OCI-LY3 (cell line): ENCODE measurements around the gene HUNK.

Experiments
- H2AFZ ChIP-seq: fragments of 200-600, 300-600 bp; shearing (Covaris generic); 2 replicates; pipeline ENCODE4 v1.6.0; 2014; ENCODE audit warnings: antibody characterized with exemption, low read depth, low read length
- H3K27ac ChIP-seq: fragments of 200-600, 300-600 bp; sonication (generic); 2 replicates; pipeline ENCODE4 v1.5.1; 2014; ENCODE audit warnings: mild to moderate bottlenecking, low read length, moderate library complexity, mixed read lengths
- H3K27me3 ChIP-seq: fragments of 200-600, 300-600 bp; sonication (generic); 2 replicates; pipeline ENCODE4 v1.6.1; 2014; ENCODE audit warnings: low read depth, low read length, mixed read lengths
- H3K36me3 ChIP-seq: fragments of 200-600, 300-600 bp; sonication (generic); replicated peaks from 2 replicates; pipeline ENCODE3; 2014; ENCODE audit warnings: low read depth, low read length, mixed read lengths
- H3K4me1 ChIP-seq: fragments of 300-600, 200-600 bp; sonication (generic); 2 replicates; pipeline ENCODE4 v1.6.1; 2014; ENCODE audit warnings: low read length, mixed read lengths
- H3K4me2 ChIP-seq: fragments of 200-600, 300-600 bp; sonication (generic); 2 replicates; pipeline ENCODE4 v1.6.1; 2014; ENCODE audit warnings: low read length, mixed read lengths
- H3K4me3 ChIP-seq: fragments of 300-600, 200-600 bp; sonication (generic); 2 replicates; pipeline ENCODE4 v1.5.1; 2014; ENCODE audit warnings: antibody characterized with exemption, mild to moderate bottlenecking, low read length, moderate library complexity
- H3K79me2 ChIP-seq: fragments of 300-600, 200-600 bp; shearing (Covaris generic); 2 replicates; pipeline ENCODE4 v1.6.1; 2014; ENCODE audit warnings: mild to moderate bottlenecking, low read length, mixed read lengths
- H3K9ac ChIP-seq: fragments of 300-600, 200-600 bp; shearing (Covaris generic); 2 replicates; pipeline ENCODE4 v1.6.0; 2014; ENCODE audit warnings: mild to moderate bottlenecking, low read length, moderate library complexity
- H3K9me3 ChIP-seq: fragments of 200-600, 300-600 bp; shearing (Covaris generic); 2 replicates; pipeline ENCODE4 v1.6.1; 2014; ENCODE audit warnings: low read length, mixed read lengths; ENCODE audit not compliant: insufficient read depth
- H4K20me1 ChIP-seq: fragments of 200-600, 300-600 bp; sonication (generic); 2 replicates; pipeline ENCODE4 v1.6.1; 2016; ENCODE audit warnings: low read length, mixed read lengths; ENCODE audit not compliant: insufficient read depth
- EZH2phosphoT487 ChIP-seq: fragments of 200-600 bp; shearing (Covaris generic); IDR thresholded peaks from 2 replicates; pipeline ENCODE4 v1.6.1; 2018; ENCODE audit warnings: antibody characterized with exemption, mixed run types, low read depth
- TF ChIP-seq, protein P1 (sequence below): fragments of 200-600, 300-600 bp; sonication (generic); IDR thresholded peaks from 2 replicates; pipeline ENCODE4 v1.5.1; 2014; ENCODE audit warnings: antibody characterized with exemption, low read length, low read depth

The HUNK gene

DNA sequence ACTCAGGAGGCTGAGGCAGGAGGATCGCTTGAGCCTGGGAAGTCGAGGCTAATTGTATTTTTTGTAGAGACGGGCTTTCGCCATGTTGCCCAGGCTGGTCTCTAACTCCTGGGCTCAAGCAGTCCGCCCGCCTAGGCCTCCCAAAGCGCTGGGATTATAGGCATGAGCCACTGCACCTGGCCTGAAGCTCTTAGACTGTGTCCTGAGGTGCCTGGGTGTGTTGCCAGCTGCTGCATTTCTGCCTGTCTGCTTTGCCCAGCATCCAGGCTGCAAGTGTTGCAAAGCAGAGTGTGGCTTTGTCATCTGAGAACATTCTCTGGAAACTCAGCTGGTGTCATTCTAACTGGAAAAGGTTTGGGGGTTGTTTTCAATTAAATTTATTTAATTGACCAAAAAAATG lies 105.0 kb downstream of the HUNK start:
- Histone ChIP-seq H3K79me2 (no peaks in the 10 kb centered on the region), H3K9me3 (no peaks in the 10 kb centered on the region), H3K4me3 (no peak overlapping the region), H2AFZ (no peak overlapping the region), H3K27ac (no peak overlapping the region), H3K9ac (no peak overlapping the region), H3K27me3 (peaks cover 7% of the 10 kb centered on the region; the same call in 1 of the 2 replicates), H4K20me1 (no peaks in the 10 kb centered on the region), H3K4me1 (no peaks in the 10 kb centered on the region), H3K4me2 (no peak overlapping the region), H3K36me3 (no peaks in the 10 kb centered on the region)
- TF ChIP-seq EZH2phosphoT487 = no peak
- TF ChIP-seq, protein P1, sequence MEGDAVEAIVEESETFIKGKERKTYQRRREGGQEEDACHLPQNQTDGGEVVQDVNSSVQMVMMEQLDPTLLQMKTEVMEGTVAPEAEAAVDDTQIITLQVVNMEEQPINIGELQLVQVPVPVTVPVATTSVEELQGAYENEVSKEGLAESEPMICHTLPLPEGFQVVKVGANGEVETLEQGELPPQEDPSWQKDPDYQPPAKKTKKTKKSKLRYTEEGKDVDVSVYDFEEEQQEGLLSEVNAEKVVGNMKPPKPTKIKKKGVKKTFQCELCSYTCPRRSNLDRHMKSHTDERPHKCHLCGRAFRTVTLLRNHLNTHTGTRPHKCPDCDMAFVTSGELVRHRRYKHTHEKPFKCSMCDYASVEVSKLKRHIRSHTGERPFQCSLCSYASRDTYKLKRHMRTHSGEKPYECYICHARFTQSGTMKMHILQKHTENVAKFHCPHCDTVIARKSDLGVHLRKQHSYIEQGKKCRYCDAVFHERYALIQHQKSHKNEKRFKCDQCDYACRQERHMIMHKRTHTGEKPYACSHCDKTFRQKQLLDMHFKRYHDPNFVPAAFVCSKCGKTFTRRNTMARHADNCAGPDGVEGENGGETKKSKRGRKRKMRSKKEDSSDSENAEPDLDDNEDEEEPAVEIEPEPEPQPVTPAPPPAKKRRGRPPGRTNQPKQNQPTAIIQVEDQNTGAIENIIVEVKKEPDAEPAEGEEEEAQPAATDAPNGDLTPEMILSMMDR = no peak

DNA sequence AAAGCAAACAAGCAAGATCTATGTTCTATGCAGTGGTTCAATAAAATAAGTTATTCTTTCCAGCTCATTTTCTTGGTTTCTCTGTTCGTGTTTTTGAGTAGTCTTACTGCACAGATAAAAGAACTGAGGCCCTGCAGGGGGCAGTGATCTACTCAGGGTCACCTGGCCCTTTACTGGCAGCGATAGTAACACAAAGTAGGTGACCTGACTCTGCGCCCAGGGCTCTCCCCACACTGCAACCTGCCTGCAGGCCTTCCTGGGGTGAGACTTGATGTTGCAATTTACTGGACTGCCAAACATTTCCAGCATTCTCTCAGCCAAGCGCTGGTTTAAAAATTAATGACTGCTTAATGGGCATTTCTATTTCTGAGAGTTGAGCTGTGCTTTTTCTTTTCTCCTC lies 110.3 kb downstream of the HUNK start:
- H3K27me3 ChIP-seq = no peaks in the 10 kb centered on the region
- no peaks in the 10 kb centered on the region for H3K36me3 ChIP-seq
- H3K4me2 ChIP-seq = no peak overlapping the region
- H3K4me1 ChIP-seq = no peaks in the 10 kb centered on the region
- H3K9me3 ChIP-seq = no peaks in the 10 kb centered on the region
- no peaks in the 10 kb centered on the region for H4K20me1 ChIP-seq
- H3K9ac ChIP-seq = no peak overlapping the region
- no peak overlapping the region for H2AFZ ChIP-seq
- H3K79me2 ChIP-seq = no peaks in the 10 kb centered on the region
- no peak overlapping the region for H3K27ac ChIP-seq
- no peak overlapping the region for H3K4me3 ChIP-seq
- TF ChIP-seq, protein P1 = no peak
- TF ChIP-seq EZH2phosphoT487 = no peak

DNA sequence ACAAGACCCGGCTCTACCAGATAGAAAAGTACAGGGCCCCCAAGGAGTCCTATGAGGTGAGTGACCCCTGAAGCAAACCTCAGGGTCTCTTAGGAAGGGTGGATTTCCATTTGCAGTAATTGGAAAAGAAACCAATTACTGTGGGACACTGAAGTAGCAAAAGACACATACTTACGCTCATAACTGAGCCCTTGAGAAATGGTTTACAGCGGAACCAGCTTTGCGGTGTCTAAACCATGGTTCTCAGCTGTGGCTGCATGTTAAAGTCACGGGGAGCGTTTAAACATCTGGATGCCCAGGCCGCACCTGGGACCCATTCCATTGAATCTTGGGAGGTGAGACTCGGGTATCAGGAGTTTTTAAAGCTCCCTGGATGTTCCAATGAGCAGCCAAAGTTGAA lies 110.7 kb downstream of the HUNK start:
- Histone ChIP-seq H4K20me1 (no peaks in the 10 kb centered on the region), H3K9ac (no peak overlapping the region), H3K9me3 (no peaks in the 10 kb centered on the region), H2AFZ (no peak overlapping the region), H3K4me3 (no peak overlapping the region), H3K36me3 (no peaks in the 10 kb centered on the region), H3K79me2 (no peaks in the 10 kb centered on the region), H3K4me2 (no peak overlapping the region), H3K4me1 (no peaks in the 10 kb centered on the region), H3K27me3 (no peaks in the 10 kb centered on the region), H3K27ac (no peak overlapping the region)
- TF ChIP-seq EZH2phosphoT487 = no peak
- TF ChIP-seq, protein P1 = no peak

DNA sequence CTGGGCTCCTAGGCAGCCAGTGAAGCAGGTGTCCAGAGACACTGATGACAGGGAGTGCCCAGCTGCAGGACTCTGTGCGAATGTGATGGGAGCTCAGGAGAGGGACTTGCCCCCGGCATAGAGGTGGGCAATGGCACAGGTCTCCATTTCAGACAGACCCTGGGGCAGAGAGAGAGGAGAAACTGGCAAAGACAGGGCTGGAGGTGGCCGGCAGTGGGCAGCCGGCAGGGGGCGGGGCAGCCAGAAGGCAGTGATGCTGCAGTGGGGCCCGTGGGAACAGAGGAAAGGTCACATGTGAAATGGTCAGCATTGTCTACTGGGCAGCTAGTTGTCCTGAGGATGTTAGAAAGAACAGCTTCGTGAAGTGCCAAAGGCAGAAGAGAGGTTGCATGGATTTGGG lies 112.6 kb downstream of the HUNK start:
- no peak overlapping the region for H2AFZ ChIP-seq
- no peak overlapping the region for H3K4me2 ChIP-seq
- H4K20me1 ChIP-seq = no peaks in the 10 kb centered on the region
- H3K9me3 ChIP-seq = no peaks in the 10 kb centered on the region
- H3K36me3 ChIP-seq = no peaks in the 10 kb centered on the region
- H3K4me1 ChIP-seq = no peaks in the 10 kb centered on the region
- H3K9ac ChIP-seq = no peak overlapping the region
- H3K79me2 ChIP-seq = no peaks in the 10 kb centered on the region
- H3K4me3 ChIP-seq = no peak overlapping the region
- no peaks in the 10 kb centered on the region for H3K27me3 ChIP-seq
- TF ChIP-seq, protein P1 = no peak
- no peak for TF ChIP-seq EZH2phosphoT487
- no peak overlapping the region for H3K27ac ChIP-seq
